SK-N-SH (cell line): ENCODE measurements around the gene NDOR1. TPM values are rescaled to one million over a fixed set of nuclear protein-coding genes. Genes with fewer than 3 reads are reported as not detected.

Experiments used
- CTCF ChIA-PET: fragments of 300-600, 350-600 bp; formaldehyde crosslinking; extraction: SDS; loops from one replicate; lab custom pipeline; 2021; lab: Yijun Ruan, JAX
- POLR2A ChIA-PET: fragments of 350-600 bp; sonication (Branson Sonifier 250); formaldehyde crosslinking; extraction: SDS; loops from one replicate; lab custom pipeline; 2020; ENCODE audit warnings: antibody characterized with exemption, inconsistent platforms; lab: Yijun Ruan, JAX
- DNase-seq: peaks from one replicate; pipeline ENCODE4 v3.0.0; 2012
- H2AFZ ChIP-seq: fragments of 200-600 bp; sonication (generic); 2 replicates; pipeline ENCODE4 v1.8.1; 2016; ENCODE audit warnings: antibody characterized with exemption, mild to moderate bottlenecking, low read depth
- H3F3A ChIP-seq: fragments of 200-600 bp; sonication (generic); replicated peaks from 2 replicates; pipeline ENCODE3; 2016; ENCODE audit warnings: antibody characterized with exemption, mild to moderate bottlenecking; ENCODE audit not compliant: insufficient read depth
- H3K27ac ChIP-seq, 2 experiments: fragments of 200-500 bp in 1 of 2; fragments of 200-600 bp in 1 of 2; sonication (Bioruptor generic) in 1 of 2; sonication (generic), shearing (Covaris generic) in 1 of 2; 2 replicates each; pipeline versions ENCODE4 v1.5.1 to v1.6.1; 2014 to 2016; ENCODE audit warnings: low read depth in 2 of 2, inconsistent platforms in 1 of 2, low read length in 1 of 2, mild to moderate bottlenecking in 1 of 2, mixed read lengths in 1 of 2
- H3K27me3 ChIP-seq: fragments of 200-600 bp; sonication (generic), shearing (Covaris generic); 2 replicates; pipeline ENCODE4 v1.6.1; 2016; ENCODE audit warnings: mixed run types; ENCODE audit not compliant: insufficient read depth
- H3K36me3 ChIP-seq, 2 experiments: fragments of 200-500 bp in 1 of 2; fragments of 200-600 bp in 1 of 2; sonication (Bioruptor generic) in 1 of 2; sonication (generic) in 1 of 2; replicated peaks in 1 of 2; 2 replicates each; pipeline versions ENCODE3 to v1.5.1; 2014 to 2016; ENCODE audit warnings: low read length in 1 of 2, mild to moderate bottlenecking in 1 of 2; ENCODE audit not compliant: insufficient read depth in 2 of 2, control insufficient read depth in 1 of 2
- H3K4me1 ChIP-seq, 2 experiments: fragments of 200-500 bp in 1 of 2; fragments of 200-600 bp in 1 of 2; sonication (Bioruptor generic) in 1 of 2; sonication (generic), shearing (Covaris generic) in 1 of 2; 2 replicates each; pipeline versions ENCODE4 v1.5.1 to v1.6.1; 2014 to 2016; ENCODE audit warnings: low read depth in 1 of 2, low read length in 1 of 2, mixed run types in 1 of 2; ENCODE audit not compliant: insufficient read depth in 2 of 2, control insufficient read depth in 1 of 2
- H3K4me2 ChIP-seq: fragments of 200-600 bp; sonication (generic), shearing (Covaris generic); 2 replicates; pipeline ENCODE4 v1.6.1; 2017; ENCODE audit warnings: mixed run types
- H3K4me3 ChIP-seq, 2 experiments: fragments of 200-500 bp in 1 of 2; fragments of 200-600 bp in 1 of 2; sonication (Bioruptor generic) in 1 of 2; sonication (generic), shearing (Covaris generic) in 1 of 2; 2 replicates each; pipeline versions ENCODE4 v1.5.1 to v1.8.1; 2014 to 2016; ENCODE audit warnings: low read depth in 2 of 2, inconsistent platforms in 1 of 2, low read length in 1 of 2, mild to moderate bottlenecking in 1 of 2, mixed read lengths in 1 of 2, moderate library complexity in 1 of 2
- H3K79me2 ChIP-seq: fragments of 200-600 bp; sonication (generic); 2 replicates; pipeline ENCODE4 v1.8.1; 2017; ENCODE audit warnings: mild to moderate bottlenecking; ENCODE audit not compliant: insufficient read depth
- H3K9ac ChIP-seq: fragments of 200-600 bp; sonication (generic); 2 replicates; pipeline ENCODE4 v1.6.1; 2017; ENCODE audit warnings: mixed run types
- H3K9me2 ChIP-seq: fragments of 200-600 bp; sonication (generic); 2 replicates; pipeline ENCODE4 v1.6.1; 2017; ENCODE audit warnings: mixed run types
- H3K9me3 ChIP-seq: fragments of 200-600 bp; sonication (generic); 2 replicates; pipeline ENCODE4 v1.6.1; 2017; ENCODE audit warnings: mixed run types, mild to moderate bottlenecking, moderate library complexity
- H4K20me1 ChIP-seq: fragments of 200-600 bp; sonication (generic); 2 replicates; pipeline ENCODE4 v1.6.1; 2017; ENCODE audit warnings: mild to moderate bottlenecking, mixed run types; ENCODE audit not compliant: insufficient read depth
- CTCF ChIP-seq: fragments of 200-600 bp; sonication (generic); IDR thresholded peaks from 2 replicates; pipeline ENCODE4 v1.6.1; 2017; ENCODE audit warnings: antibody characterized with exemption, mild to moderate bottlenecking, moderate library complexity
- ELF1 ChIP-seq: IDR thresholded peaks from 2 replicates; pipeline ENCODE4 v1.4.0; 2012
- EZH2phosphoT487 ChIP-seq: fragments of 200-600 bp; sonication (generic); IDR thresholded peaks from 2 replicates; pipeline ENCODE4 v1.6.1; 2017; ENCODE audit warnings: low read depth, mixed run types, mild to moderate bottlenecking, antibody characterized with exemption, moderate library complexity, borderline replicate concordance
- FOSL2 ChIP-seq: IDR thresholded peaks from 2 replicates; pipeline ENCODE4 v1.4.0; 2012; ENCODE audit warnings: low read depth, mild to moderate bottlenecking, moderate library complexity, borderline replicate concordance
- GABPA ChIP-seq: IDR thresholded peaks from 2 replicates; pipeline ENCODE4 v1.4.0; 2012; ENCODE audit warnings: low read depth, mild to moderate bottlenecking
- JUND ChIP-seq: IDR thresholded peaks from 2 replicates; pipeline ENCODE4 v1.4.0; 2012
- NFIC ChIP-seq: IDR thresholded peaks from 2 replicates; pipeline ENCODE4 v1.4.0; 2012; ENCODE audit warnings: borderline replicate concordance
- PBX3 ChIP-seq: IDR thresholded peaks from 2 replicates; pipeline ENCODE4; 2012
- POLR2AphosphoS5 ChIP-seq: IDR thresholded peaks from 2 replicates; pipeline ENCODE4 v1.6.1; 2012; ENCODE audit warnings: low read depth, low read length
- SIN3A ChIP-seq: IDR thresholded peaks from 2 replicates; pipeline ENCODE4 v1.6.1; 2012; ENCODE audit warnings: low read depth, mild to moderate bottlenecking, low read length, moderate library complexity, borderline replicate concordance
- TCF12 ChIP-seq: IDR thresholded peaks from 2 replicates; pipeline ENCODE4 v1.4.0; 2012
- TEAD4 ChIP-seq: IDR thresholded peaks from 2 replicates; pipeline ENCODE4 v1.4.0; 2012; ENCODE audit warnings: mild to moderate bottlenecking, borderline replicate concordance; ENCODE audit not compliant: insufficient read depth
- YY1 ChIP-seq: IDR thresholded peaks from 2 replicates; pipeline ENCODE4 v1.4.0; 2012; ENCODE audit warnings: low read depth, mild to moderate bottlenecking
- ZBTB33 ChIP-seq: IDR thresholded peaks from 2 replicates; pipeline ENCODE4 v1.4.0; 2012; ENCODE audit warnings: low read depth, borderline replicate concordance
- WGBS: methylation state at CpG from one replicate; pipeline ENCODE4 v1.1.6; 2017; ENCODE audit warnings: low lambda C conversion rate; 5-methylcytosine and 5-hydroxymethylcytosine counted together
- polyA plus RNA-seq, 3 experiments: library from polyadenylated mRNA; depleted of rRNA; stranded (reverse); fragments of >200 nt; gene quantifications; 2 replicates each; pipeline ENCODE4 v1.2.3, GENCODE V29; 2012
- TF ChIP-seq, protein P1 (sequence below): IDR thresholded peaks from 2 replicates; pipeline ENCODE4 v1.4.0; 2012; ENCODE audit warnings: low read depth

Gene NDOR1
- polyA plus RNA-seq, 1 of the 3 experiments (the other 2 are of a cell fraction): 8.6 TPM

DNA sequence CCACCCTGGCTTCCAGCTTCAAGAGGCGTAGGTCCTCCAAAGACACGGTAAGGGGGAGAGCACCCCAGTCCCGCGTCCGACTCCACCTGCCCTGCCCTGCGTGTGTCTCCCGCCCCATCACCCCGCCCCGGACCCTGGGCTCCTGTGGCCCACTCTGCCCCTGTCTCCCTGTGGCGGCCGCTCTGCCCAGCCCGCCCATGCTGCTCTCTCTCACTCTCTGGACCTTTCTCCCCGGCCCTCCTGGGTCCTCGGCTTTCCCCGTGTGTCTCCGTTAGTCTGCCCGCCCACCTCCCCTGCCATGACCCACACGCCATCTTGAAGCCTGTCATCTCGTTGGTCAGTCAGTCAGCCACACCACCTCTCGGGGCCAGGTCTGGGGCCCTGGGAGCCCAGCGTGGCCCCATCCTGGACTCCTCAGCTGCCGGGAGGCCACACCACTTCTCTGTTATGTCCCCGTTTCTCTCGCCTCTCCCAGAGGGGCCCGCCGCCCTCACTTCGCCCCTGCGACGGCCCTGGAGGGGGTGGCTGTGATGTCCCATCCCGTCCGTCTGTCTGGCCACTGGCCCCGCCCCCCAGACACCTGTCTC is 40.2 kb upstream of the NDOR1 start (continued):
- TF ChIP-seq ZBTB33 (no peak), SIN3A (no peak), FOSL2 (no peak), GABPA (no peak), EZH2phosphoT487 (no peak)

DNA sequence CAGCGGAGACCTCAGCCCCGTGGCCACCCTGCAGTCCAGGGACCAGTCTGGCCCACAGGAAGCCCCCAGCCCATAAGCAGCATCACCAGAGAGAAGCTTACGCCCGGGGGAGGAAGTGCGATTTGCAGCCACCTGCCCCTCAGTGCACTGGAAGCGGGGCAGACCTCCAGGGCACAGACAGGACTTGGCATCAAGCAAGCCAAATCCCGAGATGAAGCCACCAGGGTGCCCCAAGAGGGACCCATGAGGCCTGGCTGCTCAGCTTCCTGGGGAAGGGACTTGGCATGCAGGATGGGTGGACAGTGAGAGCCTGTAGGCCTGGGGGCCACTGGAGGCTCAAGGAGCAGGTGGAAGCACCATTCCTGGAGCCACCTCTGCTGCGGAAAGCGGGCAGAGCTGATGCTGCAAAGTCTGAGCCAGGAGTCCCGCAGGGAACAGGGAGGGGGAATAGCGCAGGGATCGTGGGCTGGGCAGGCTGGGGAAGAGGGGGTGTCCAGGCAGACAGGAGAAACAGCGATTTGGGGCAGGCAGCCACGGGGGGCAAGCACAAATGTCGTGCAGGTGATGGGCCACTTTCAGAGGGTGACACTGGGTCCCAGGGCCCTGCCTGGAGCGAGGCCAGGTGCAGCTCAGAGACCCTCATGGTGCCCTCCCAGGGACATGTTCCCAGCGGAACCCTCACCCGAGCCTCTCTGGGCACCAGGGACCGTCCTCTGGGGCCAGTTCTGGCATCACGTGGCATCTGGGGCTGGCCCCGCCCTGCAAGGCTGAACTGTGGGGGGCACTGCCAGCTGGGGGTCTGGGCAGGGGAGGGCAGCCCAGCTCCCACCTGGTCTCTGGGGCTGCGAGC is 38.9 kb upstream of the NDOR1 start:
- no peak for TF ChIP-seq ZBTB33
- TF ChIP-seq ELF1: no peak
- no peak for TF ChIP-seq TEAD4
- TF ChIP-seq POLR2AphosphoS5: no peak
- TF ChIP-seq FOSL2: no peak
- TF ChIP-seq TCF12: no peak
- TF ChIP-seq SIN3A: no peak
- no peak for TF ChIP-seq YY1
- no peak for TF ChIP-seq JUND
- TF ChIP-seq PBX3: no peak
- no peak for TF ChIP-seq NFIC
- TF ChIP-seq EZH2phosphoT487: no peak
- TF ChIP-seq CTCF: no peak
- TF ChIP-seq, protein P1, sequence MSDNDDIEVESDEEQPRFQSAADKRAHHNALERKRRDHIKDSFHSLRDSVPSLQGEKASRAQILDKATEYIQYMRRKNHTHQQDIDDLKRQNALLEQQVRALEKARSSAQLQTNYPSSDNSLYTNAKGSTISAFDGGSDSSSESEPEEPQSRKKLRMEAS: no peak
- H3K27me3 ChIP-seq: peaks cover 40% of the 10 kb centered on the region
- 17% methylated on average over 10 of the region's 22 CpGs for WGBS

More for the DNA sequence above, 38.9 kb upstream of the NDOR1 start:
- Histone ChIP-seq H3K4me2 (no peak overlapping the region), H2AFZ (no peak overlapping the region), H3K9me3 (no peaks in the 10 kb centered on the region), H3K4me3 (no peak overlapping the region), H3K4me1 (peaks cover 0 to 4% of the 10 kb centered on the region in 2 experiments; a peak in 1 of 4 replicates), H3K79me2 (no peaks in the 10 kb centered on the region), H3K9ac (no peak overlapping the region), H3F3A (no peaks in the 10 kb centered on the region), H3K27ac (no peak overlapping the region), H3K9me2 (no peaks in the 10 kb centered on the region), H3K36me3 (no peaks in the 10 kb centered on the region), H4K20me1 (no peaks in the 10 kb centered on the region)
- DNase-seq: peak; percentile 50
- ChIA-PET POLR2A (no interaction called here), CTCF (interaction anchor here (0.6 to 0.8 kb wide), 2 partner anchors 102 to 135 kb away, joined by 3 read pairs; partner anchors contain the start of gene NRARP)
